ENCODE results near the gene RUNDC3A.

DNA sequence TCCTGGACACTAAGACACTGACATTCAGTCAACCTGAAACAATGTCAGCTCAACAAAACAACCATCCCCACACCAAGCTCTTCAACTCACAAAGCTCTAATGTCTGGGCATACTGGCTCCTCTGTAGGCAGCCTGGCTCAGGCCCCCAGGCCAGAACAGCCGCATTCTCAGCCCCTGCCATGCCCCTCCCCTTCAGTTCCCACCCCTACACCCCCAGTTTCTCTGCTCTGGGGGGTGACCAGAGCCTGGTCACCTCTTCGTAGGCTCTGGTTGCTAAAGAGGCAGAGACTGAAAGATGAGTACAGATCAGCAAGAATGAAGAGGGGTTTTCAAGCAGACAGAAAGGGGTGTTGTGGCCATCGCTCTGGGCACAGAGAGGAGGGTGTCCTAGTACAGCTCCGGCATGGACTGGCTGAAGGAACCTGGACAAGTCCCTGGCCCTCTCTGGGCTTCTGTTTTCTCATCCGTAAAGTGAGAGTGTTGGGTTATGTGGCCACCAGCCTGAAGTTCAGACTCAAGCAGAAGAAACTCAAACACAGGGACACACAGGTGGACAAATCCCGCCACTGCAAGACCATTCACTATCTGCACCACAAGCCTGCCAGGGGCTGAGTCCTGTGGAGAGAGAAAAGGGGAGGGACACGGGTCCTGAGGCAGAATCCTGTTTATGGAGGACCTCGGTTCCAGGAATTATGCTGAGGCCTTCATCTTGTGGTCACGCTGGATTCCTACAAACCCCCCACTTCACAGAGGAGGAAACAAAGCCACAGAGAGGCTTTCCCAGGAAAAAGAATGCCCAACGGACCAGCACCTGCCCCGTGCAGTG is 39.5 kb upstream of the RUNDC3A start:
- TF ChIP-seq CTCF (conservative IDR thresholded peaks at IDR 0.05; ENCODE audit: low read depth, low read length) (no peak), EZH2phosphoT487 (IDR thresholded peaks at IDR 0.05; ENCODE audit: borderline replicate concordance, low read length) (no peak)

All from PC-3 (cell line).